Activated CD4-positive, CD25-positive, alpha-beta regulatory T cell treated with anti-CD3 and anti-CD28 coated beads, Interleukin-2, amount 50 U/mL, for 24 hours (primary cell): ENCODE results near the gene DHX8.
"Not testable (repeated sequence)": the region's sequence is repeated elsewhere in the genome, so short reads cannot be mapped to it uniquely, and the experiment has no call there.

Source experiments
- ATAC-seq, 2 donors: fragments of 150-1000 bp; cut with Tn5 transposase; one replicate each; pipeline ENCODE4 v1.10.0; 2021; ENCODE audit warnings: mild to moderate bottlenecking in 1 of 2, moderate library complexity in 1 of 2

DHX8 gene

GRCh38 chr17:43462569-43462968 is 21.2 kb upstream of the DHX8 start:
- ATAC-seq: not testable (repeated sequence)

GRCh38 chr17:43463241-43463640 is 20.5 kb upstream of the DHX8 start:
- no peak for ATAC-seq

- no peak for ATAC-seq
Observed at GRCh38 chr17:43464046-43464445, 19.7 kb upstream of the DHX8 start.

- ATAC-seq: no peak
Observed at GRCh38 chr17:43465049-43465448, 18.7 kb upstream of the DHX8 start.

GRCh38 chr17:43467981-43468581 is 15.7 kb upstream of the DHX8 start:
- ATAC-seq: no peak

GRCh38 chr17:43468691-43469139 is 15.1 kb upstream of the DHX8 start:
- ATAC-seq: peak in 1 of 2 donors; percentile 10

GRCh38 chr17:43469145-43469544 is 14.6 kb upstream of the DHX8 start:
- ATAC-seq: no peak

- no peak for ATAC-seq
Observed at GRCh38 chr17:43471585-43472160, 12.1 kb upstream of the DHX8 start.

GRCh38 chr17:43475494-43476089 is 8.2 kb upstream of the DHX8 start:
- ATAC-seq: no peak

- ATAC-seq: not testable (repeated sequence)
Observed at GRCh38 chr17:43476306-43476705, 7.5 kb upstream of the DHX8 start.

- ATAC-seq: no peak
Observed at GRCh38 chr17:43477832-43478634, 5.7 kb upstream of the DHX8 start.

- no peak for ATAC-seq
Observed at GRCh38 chr17:43479948-43480347, 3.8 kb upstream of the DHX8 start.

GRCh38 chr17:43482103-43483012 is 1.4 kb upstream of the DHX8 start:
- no peak for ATAC-seq

GRCh38 chr17:43490621-43491020 is 6.8 kb downstream of the DHX8 start:
- no peak for ATAC-seq

GRCh38 chr17:43509440-43509839 is 25.7 kb downstream of the DHX8 start:
- not testable (repeated sequence) for ATAC-seq

- not testable (repeated sequence) for ATAC-seq
Observed at GRCh38 chr17:43511199-43511598, 27.4 kb downstream of the DHX8 start.

GRCh38 chr17:43515656-43516055 is 31.9 kb downstream of the DHX8 start:
- no peak for ATAC-seq

GRCh38 chr17:43517161-43517560 is 33.4 kb downstream of the DHX8 start:
- no peak for ATAC-seq

- peak; percentile 63 to 76 for ATAC-seq
Observed at GRCh38 chr17:43517615-43518386, 34.0 kb downstream of the DHX8 start.

- no peak for ATAC-seq
Observed at GRCh38 chr17:43521389-43521788, 37.6 kb downstream of the DHX8 start.

GRCh38 chr17:43524945-43525575 is 41.3 kb downstream of the DHX8 start:
- ATAC-seq: no peak
